DND-41 (cell line): ENCODE results near the gene LAMA2.

Experiments
- ATAC-seq: fragments of 200-7000 bp; cut with Tn5 transposase; 3 replicates; pipeline ENCODE4 v1.9.1; 2021; ENCODE audit warnings: low read depth; ENCODE audit not compliant: insufficient read depth
- DNase-seq: peaks from one replicate; pipeline ENCODE4 v3.0.0-alpha.2; 2020
- H2AFZ ChIP-seq: 2 replicates; pipeline ENCODE4 v1.6.0; 2012; ENCODE audit warnings: low read depth, low read length
- H3K27ac ChIP-seq: 2 replicates; pipeline ENCODE4 v1.5.1; 2012; ENCODE audit warnings: low read length, inconsistent platforms
- H3K27me3 ChIP-seq: fragments of 200-600 bp; sonication (generic); 2 replicates; pipeline ENCODE4 v1.6.0; 2012; ENCODE audit warnings: low read length, mild to moderate bottlenecking, inconsistent platforms; ENCODE audit not compliant: insufficient read depth, poor library complexity
- H3K36me3 ChIP-seq: 2 replicates; pipeline ENCODE4 v1.5.1; 2012; ENCODE audit warnings: low read length, inconsistent platforms; ENCODE audit not compliant: insufficient read depth
- H3K4me1 ChIP-seq: 2 replicates; pipeline ENCODE4 v1.5.1; 2012; ENCODE audit warnings: mild to moderate bottlenecking, low read length; ENCODE audit not compliant: insufficient read depth
- H3K4me2 ChIP-seq: 2 replicates; pipeline ENCODE4 v1.6.0; 2012; ENCODE audit warnings: mild to moderate bottlenecking, moderate library complexity, low read length, inconsistent platforms; ENCODE audit not compliant: insufficient read depth
- H3K4me3 ChIP-seq, 2 experiments: fragments of 200-600 bp in 1 of 2; shearing (Covaris generic) in 1 of 2; 2 replicates each; pipeline ENCODE4 v1.5.1; 2012 to 2016; ENCODE audit warnings: inconsistent platforms in 2 of 2, low read length in 2 of 2, mild to moderate bottlenecking in 2 of 2, low read depth in 1 of 2, moderate library complexity in 1 of 2
- H3K79me2 ChIP-seq: 2 replicates; pipeline ENCODE4 v1.6.0; 2012; ENCODE audit warnings: low read length, inconsistent platforms; ENCODE audit not compliant: insufficient read depth
- H3K9ac ChIP-seq: 2 replicates; pipeline ENCODE4 v1.6.0; 2012; ENCODE audit warnings: low read depth, mild to moderate bottlenecking, inconsistent platforms, low read length, moderate library complexity
- H3K9me3 ChIP-seq: 2 replicates; pipeline ENCODE4 v1.5.1; 2012; ENCODE audit warnings: low read length, moderate library complexity, mild to moderate bottlenecking, inconsistent platforms; ENCODE audit not compliant: insufficient read depth, severe bottlenecking
- H4K20me1 ChIP-seq: 2 replicates; pipeline ENCODE4 v1.6.0; 2012; ENCODE audit warnings: low read length; ENCODE audit not compliant: insufficient read depth
- CTCF ChIP-seq: IDR thresholded peaks from 2 replicates; pipeline ENCODE4 v1.5.1; 2012; ENCODE audit warnings: borderline replicate concordance, low read length, moderate library complexity, mild to moderate bottlenecking; ENCODE audit not compliant: poor library complexity, severe bottlenecking; ENCODE audit errors: extremely low read depth
- EZH2 ChIP-seq: IDR thresholded peaks from 3 replicates; pipeline ENCODE4 v1.6.1; 2012; ENCODE audit warnings: borderline replicate concordance, low read depth, mild to moderate bottlenecking, moderate library complexity, low read length, inconsistent platforms; ENCODE audit not compliant: severe bottlenecking

The LAMA2 gene

GRCh38 chr6:129100164-129100563 is 217.2 kb downstream of the LAMA2 start:
- no peak overlapping the region for H3K9ac ChIP-seq
- DNase-seq (no peak), ATAC-seq (no peak)
- no peak overlapping the region for H3K27ac ChIP-seq
- no peak overlapping the region for H2AFZ ChIP-seq
- H3K79me2 ChIP-seq: no peaks in the 10 kb centered on the region
- no peaks in the 10 kb centered on the region for H3K36me3 ChIP-seq
- H4K20me1 ChIP-seq: no peaks in the 10 kb centered on the region
- no peak overlapping the region for H3K4me3 ChIP-seq
- TF ChIP-seq EZH2: no peak
- TF ChIP-seq CTCF: no peak
- no peaks in the 10 kb centered on the region for H3K4me1 ChIP-seq
- no peak overlapping the region for H3K4me2 ChIP-seq
- H3K27me3 ChIP-seq: no peaks in the 10 kb centered on the region
- no peaks in the 10 kb centered on the region for H3K9me3 ChIP-seq

- Histone ChIP-seq H4K20me1 (no peaks in the 10 kb centered on the region), H3K9ac (no peak overlapping the region), H3K27ac (no peak overlapping the region), H2AFZ (no peak overlapping the region), H3K9me3 (no peaks in the 10 kb centered on the region), H3K79me2 (no peaks in the 10 kb centered on the region), H3K4me3 (no peak overlapping the region), H3K27me3 (no peaks in the 10 kb centered on the region), H3K4me1 (no peaks in the 10 kb centered on the region), H3K4me2 (no peak overlapping the region), H3K36me3 (no peaks in the 10 kb centered on the region)
- ATAC-seq (no peak), DNase-seq (no peak)
- no peak for TF ChIP-seq EZH2
- no peak for TF ChIP-seq CTCF
Observed at GRCh38 chr6:129102741-129103140, 219.8 kb downstream of the LAMA2 start.

- no peaks in the 10 kb centered on the region for H3K4me1 ChIP-seq
- ATAC-seq (no peak), DNase-seq (no peak)
- TF ChIP-seq CTCF (no peak), EZH2 (no peak)
- H3K27me3 ChIP-seq: no peaks in the 10 kb centered on the region
- H3K9me3 ChIP-seq: no peaks in the 10 kb centered on the region
- H2AFZ ChIP-seq: no peak overlapping the region
- no peaks in the 10 kb centered on the region for H3K79me2 ChIP-seq
- no peak overlapping the region for H3K4me2 ChIP-seq
- H3K36me3 ChIP-seq: no peaks in the 10 kb centered on the region
- no peaks in the 10 kb centered on the region for H4K20me1 ChIP-seq
- no peak overlapping the region for H3K27ac ChIP-seq
- H3K4me3 ChIP-seq: no peak overlapping the region
- H3K9ac ChIP-seq: no peak overlapping the region
Observed at GRCh38 chr6:129104131-129104530, 221.2 kb downstream of the LAMA2 start.

GRCh38 chr6:129104560-129104959 is 221.6 kb downstream of the LAMA2 start:
- H3K27ac ChIP-seq: no peak overlapping the region
- no peaks in the 10 kb centered on the region for H3K9me3 ChIP-seq
- H3K4me2 ChIP-seq: no peak overlapping the region
- TF ChIP-seq EZH2 (no peak), CTCF (no peak)
- H3K9ac ChIP-seq: no peak overlapping the region
- no peaks in the 10 kb centered on the region for H3K27me3 ChIP-seq
- no peaks in the 10 kb centered on the region for H3K36me3 ChIP-seq
- no peaks in the 10 kb centered on the region for H3K79me2 ChIP-seq
- H2AFZ ChIP-seq: no peak overlapping the region
- ATAC-seq (no peak), DNase-seq (no peak)
- no peaks in the 10 kb centered on the region for H3K4me1 ChIP-seq
- no peak overlapping the region for H3K4me3 ChIP-seq
- H4K20me1 ChIP-seq: no peaks in the 10 kb centered on the region
